Measurements from ENCODE around the gene NR4A2.

Gene NR4A2

GRCh38 chr2:156332534-156333273 is at the start of gene NR4A2:
Gene NR4A2 (minus strand): TSS chr2:156332721. CDS start chr2:156330186, 2,535 bp downstream.
- peak; percentile 80 for DNase-seq (ENCODE audit: low spot score)

- no peak for DNase-seq (ENCODE audit: low spot score)
These were observed 47.7 kb upstream of the NR4A2 start for GRCh38 chr2:156380117-156380645.

- DNase-seq (ENCODE audit: low spot score) = no peak
These were observed 47.2 kb upstream of the NR4A2 start for GRCh38 chr2:156379714-156380113.

- no peak for DNase-seq (ENCODE audit: low spot score)
These were observed 46.5 kb upstream of the NR4A2 start for GRCh38 chr2:156379071-156379470.

GRCh38 chr2:156366753-156367152 is 34.2 kb upstream of the NR4A2 start:
- no peak for DNase-seq (ENCODE audit: low spot score)

- no peak for DNase-seq (ENCODE audit: low spot score)
These were observed 30.6 kb upstream of the NR4A2 start for GRCh38 chr2:156363141-156363540.

GRCh38 chr2:156356014-156356754 is 23.7 kb upstream of the NR4A2 start:
- DNase-seq (ENCODE audit: low spot score) = no peak

GRCh38 chr2:156352911-156353310 is 20.4 kb upstream of the NR4A2 start:
- DNase-seq (ENCODE audit: low spot score) = no peak

GRCh38 chr2:156350374-156351142 is 18.0 kb upstream of the NR4A2 start:
- DNase-seq (ENCODE audit: low spot score) = no peak

- DNase-seq (ENCODE audit: low spot score) = no peak
These were observed 17.1 kb upstream of the NR4A2 start for GRCh38 chr2:156349605-156350004.

- no peak for DNase-seq (ENCODE audit: low spot score)
These were observed 16.6 kb upstream of the NR4A2 start for GRCh38 chr2:156349161-156349560.

- DNase-seq (ENCODE audit: low spot score) = no peak
These were observed 14.9 kb upstream of the NR4A2 start for GRCh38 chr2:156347431-156347830.

- no peak for DNase-seq (ENCODE audit: low spot score)
These were observed 14.2 kb upstream of the NR4A2 start for GRCh38 chr2:156346731-156347130.

- DNase-seq (ENCODE audit: low spot score) = no peak
These were observed 13.1 kb upstream of the NR4A2 start for GRCh38 chr2:156345582-156345981.

- DNase-seq (ENCODE audit: low spot score) = no peak
These were observed 11.4 kb upstream of the NR4A2 start for GRCh38 chr2:156343940-156344301.

GRCh38 chr2:156343096-156343939 is 10.8 kb upstream of the NR4A2 start:
- no peak for DNase-seq (ENCODE audit: low spot score)

- DNase-seq (ENCODE audit: low spot score) = peak; percentile 88
These were observed 10.0 kb upstream of the NR4A2 start for GRCh38 chr2:156342254-156343095.

- DNase-seq (ENCODE audit: low spot score) = peak; percentile 92
These were observed 9.1 kb upstream of the NR4A2 start for GRCh38 chr2:156341452-156342253.

- DNase-seq (ENCODE audit: low spot score) = no peak
These were observed 8.4 kb upstream of the NR4A2 start for GRCh38 chr2:156340804-156341451.
